ENCODE results near the gene SIM1. TPM values are rescaled to one million over a fixed set of nuclear protein-coding genes. Genes with fewer than 3 reads are reported as not detected.

Gene SIM1
- total RNA-seq, 1 donor from 2014 or later: not detected

DNA sequence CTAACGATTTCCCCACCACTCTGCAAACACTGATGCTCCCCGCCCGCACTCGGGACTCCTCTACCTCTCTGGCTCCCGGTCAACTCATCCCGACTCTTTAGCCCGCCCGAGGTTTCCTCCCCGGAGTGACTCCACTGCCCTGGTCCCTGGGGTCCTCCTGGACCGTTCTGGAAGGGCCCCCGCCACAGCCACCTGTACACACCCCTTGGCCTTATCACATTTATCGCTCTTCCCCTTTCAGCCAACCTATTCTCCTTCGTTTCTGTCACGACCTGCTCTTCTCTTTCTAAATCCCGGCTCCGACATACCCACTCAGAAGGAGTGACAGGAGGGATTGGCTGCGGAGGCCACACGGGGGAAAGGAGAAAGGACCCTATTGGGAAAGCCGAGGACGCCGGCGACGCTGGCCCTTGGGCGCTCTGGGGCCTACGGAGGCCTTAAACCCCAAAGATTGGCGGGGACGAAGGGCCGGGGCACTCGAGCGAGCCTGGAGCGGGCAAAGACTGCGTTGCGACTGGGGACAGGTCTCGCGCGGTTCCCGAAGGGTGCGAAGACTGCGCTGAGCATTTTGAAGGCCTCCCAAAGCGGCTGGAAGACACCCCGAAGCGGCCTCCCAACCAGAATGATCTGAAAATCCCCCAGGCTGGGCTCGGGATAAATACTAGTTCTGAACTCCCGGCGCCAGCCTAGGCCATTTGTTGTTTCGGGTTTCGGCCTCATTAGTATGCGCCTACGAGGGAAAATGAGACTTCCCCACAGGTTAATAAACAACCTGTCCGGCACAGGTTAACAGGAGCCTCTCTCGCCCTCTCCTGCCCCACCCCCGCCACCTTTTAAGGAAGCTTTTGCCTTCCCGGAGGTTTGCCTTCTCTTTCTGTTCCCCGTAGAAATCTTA lies 9.2 kb downstream of the SIM1 start:
- no peak for ATAC-seq

DNA sequence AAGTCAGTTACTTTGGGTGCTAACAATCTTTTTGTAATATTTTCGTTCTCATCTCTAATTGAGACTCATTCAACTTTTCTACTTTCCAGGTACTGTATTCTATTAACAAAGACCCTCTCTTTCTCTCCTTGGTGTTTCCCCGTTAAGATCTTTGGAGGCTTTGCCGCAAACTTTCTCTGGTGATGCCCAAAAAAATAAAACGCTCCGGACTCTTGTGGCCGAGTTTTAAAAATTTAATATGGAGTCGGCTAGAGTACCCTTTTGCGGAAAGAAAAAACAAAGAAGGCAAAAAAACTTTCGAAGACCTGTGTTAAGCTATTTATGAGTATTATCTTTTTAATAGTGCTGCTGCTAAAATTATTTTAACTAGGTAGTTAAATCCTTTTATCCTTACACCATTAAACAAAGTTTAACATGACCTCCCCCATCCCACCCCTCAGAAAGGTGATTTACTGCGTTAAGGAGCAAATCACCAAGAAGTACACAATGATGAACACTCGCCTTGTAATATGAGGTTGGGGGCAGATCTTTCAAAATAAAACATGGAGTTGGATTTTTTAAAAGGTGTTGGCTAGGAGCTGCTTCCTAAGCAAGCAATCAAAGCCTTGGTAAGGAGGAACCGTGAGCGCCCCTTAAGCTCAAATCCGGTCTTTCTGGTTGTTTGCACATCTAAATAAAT lies 10.0 kb downstream of the SIM1 start:
- ATAC-seq: no peak

DNA sequence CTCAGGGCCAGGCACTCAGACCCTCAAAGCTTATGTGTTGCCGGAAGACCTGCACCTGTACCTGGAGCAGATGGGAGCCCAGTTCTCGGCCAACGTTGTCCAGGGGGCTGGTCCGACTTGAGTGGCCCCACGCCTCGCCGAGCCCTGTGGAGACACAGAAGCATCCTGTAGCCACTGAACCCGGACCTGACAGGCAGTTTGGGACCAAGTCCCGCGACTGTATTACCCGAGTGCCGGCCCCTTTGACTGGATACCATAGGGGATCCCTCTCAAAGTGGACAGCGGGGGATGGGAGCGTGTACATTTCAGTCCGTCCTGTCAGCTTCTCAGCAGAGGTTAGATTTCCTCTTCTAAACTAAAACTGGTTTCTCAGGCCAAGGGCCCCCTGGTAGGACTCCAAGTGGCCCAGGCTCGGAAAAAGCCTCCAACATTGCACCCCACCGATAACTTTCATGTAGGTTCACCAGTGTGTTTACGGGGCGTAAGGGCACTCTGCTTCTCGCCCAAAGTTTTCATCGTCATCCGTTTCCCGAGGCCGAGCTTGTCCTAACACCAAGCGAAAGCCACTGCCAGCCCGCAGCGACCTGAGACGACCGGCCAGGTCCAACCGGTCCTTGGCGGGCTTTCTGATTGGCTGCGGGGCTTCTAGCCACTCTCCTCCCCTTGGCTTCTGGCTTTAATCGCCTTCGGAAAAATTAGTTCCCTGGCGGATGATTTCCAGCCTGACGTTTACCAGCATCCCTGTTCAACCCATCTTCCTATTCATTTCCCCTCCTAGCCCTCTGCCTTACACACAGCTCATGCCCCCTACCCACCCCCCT lies 10.8 kb downstream of the SIM1 start:
- ATAC-seq: peak; percentile 20

DNA sequence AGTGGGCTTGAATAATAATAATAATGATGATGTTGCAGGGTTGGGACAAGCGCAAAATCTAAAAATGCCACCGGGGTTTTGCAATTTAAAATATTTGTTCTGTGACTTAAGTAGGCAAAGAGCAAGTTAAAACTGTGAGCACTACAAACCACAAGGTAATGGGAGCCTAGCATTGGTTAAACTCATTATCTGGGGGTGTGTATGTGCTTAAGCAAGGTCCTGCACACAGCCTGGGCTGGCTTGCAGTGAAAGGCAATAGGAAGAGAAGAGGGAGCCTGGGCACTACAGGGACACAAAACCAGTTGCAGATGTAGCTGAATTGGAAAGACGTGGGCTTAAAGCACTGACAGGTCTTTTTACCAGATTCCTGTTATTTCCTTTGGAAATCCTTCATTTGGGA lies 11.7 kb downstream of the SIM1 start:
- ATAC-seq: no peak

DNA sequence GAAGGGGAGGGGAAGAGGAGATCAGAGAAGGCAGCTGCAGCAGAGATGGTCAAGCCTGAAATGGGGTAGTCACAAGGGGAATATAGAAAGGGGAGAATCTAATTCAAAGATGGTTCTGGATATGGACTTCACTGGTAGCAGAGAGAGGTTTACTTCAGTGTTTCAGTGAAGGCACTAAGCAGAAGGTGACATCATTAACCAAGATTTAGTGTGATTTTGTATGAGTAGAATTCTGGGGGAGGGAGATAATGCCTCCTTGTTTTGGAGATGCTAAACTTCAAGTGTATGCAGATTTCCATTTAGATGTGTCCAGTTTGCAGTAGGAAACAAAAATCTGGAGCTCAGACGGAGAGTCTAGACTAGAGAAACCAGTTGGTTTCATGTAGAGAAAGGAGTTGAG lies 13.1 kb downstream of the SIM1 start:
- ATAC-seq: no peak

DNA sequence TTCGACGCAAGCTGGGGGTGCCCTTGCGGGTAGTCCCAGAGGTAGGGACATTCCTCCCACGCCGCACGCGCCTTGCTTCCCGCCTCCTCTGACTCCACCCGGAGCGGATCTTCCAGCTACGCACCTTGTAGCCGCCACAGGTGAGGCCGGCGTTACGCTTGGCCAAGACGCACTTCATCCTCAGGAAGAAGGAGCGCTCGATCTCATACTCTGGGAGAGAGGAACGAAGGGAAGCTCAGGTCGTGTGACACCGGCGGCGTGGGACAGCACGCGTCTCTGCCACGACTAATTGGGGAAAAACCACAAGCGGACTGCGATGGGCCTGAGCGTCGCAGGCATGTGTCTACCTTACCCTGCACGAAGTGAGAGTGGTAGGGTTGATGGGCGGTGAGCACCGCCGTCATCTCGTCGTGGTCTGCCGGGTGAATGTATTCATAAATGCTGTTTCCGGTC lies 15.5 kb downstream of the SIM1 start:
- no peak for ATAC-seq

DNA sequence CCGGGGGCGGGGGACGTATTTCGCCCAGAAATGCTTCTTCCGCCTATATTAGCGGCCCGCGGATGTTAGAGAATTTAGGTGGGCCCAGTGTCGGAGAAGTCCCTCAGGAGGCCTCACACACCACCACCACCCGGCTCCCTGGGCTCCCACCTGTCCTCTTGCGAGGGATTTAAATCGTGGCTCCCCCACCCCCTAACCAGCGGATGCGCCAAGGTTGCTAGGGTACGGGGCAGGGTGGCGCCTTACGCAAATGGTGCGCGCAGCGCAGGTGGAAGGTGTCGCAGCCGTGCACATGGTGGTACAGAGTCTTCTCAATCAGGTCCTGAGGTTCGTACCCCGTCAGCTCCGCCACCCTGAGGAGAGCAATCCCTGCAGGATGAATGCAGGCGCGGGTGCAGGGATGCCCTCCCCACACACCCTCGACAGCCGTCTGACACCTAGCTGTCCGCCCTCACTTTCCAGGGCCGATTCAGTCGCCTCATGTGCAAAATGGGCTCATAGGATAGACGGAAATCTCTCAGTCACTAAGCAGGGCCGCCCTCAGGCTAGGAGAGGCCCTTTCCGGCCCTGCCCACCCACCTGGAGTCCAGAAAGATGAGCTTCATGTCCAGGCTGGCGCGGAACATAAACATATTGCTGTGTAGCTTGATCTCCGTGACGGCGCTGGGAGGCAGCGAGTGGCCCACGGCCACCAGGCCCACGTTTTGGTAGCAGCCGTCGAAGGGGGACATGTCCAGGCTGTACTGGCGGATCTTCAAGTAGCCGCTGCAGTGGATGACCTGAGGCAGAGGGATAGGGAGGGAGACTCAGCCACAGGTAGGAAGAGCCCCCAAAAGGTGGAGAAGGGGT lies 16.6 kb downstream of the SIM1 start:
- ATAC-seq: no peak

DNA sequence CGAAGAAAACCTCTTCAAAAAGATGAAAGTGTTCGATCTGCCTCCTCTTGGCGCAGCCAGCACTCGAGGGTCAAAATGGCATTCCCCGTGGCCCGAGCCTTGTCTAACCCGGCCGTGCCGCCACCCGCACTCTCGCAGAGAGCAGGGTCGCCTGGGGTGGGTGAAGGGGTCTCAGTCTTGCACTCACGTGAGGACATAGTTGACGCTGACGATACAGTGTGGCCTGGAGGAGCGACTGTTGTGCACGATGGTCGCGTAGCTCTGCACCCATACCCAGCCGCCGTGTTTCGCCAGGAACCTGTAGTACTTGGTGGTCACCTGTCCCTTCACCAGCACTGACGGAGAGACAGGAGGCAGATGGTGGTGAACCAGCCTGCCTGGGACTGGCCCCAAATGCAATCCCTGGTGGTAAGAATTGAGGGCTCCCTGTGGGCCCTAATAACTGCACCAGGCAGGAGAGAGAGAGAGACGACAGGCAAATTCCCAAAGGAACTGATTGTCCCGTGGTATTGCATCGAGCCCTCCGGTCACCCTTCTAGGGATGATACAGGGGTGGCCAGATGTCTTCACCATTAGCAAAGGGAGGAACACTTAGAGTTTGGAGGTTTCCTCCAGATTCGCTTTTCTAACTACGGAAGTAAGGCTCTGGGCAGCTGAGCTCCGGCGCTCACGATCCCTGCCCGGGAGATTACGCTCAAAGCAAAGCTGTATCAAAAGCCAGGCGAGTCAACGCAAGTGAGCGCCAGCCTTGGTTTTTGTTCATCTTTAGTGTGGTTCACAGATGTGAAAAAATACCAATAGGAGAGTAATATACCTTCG lies 17.4 kb downstream of the SIM1 start:
- no peak for ATAC-seq

DNA sequence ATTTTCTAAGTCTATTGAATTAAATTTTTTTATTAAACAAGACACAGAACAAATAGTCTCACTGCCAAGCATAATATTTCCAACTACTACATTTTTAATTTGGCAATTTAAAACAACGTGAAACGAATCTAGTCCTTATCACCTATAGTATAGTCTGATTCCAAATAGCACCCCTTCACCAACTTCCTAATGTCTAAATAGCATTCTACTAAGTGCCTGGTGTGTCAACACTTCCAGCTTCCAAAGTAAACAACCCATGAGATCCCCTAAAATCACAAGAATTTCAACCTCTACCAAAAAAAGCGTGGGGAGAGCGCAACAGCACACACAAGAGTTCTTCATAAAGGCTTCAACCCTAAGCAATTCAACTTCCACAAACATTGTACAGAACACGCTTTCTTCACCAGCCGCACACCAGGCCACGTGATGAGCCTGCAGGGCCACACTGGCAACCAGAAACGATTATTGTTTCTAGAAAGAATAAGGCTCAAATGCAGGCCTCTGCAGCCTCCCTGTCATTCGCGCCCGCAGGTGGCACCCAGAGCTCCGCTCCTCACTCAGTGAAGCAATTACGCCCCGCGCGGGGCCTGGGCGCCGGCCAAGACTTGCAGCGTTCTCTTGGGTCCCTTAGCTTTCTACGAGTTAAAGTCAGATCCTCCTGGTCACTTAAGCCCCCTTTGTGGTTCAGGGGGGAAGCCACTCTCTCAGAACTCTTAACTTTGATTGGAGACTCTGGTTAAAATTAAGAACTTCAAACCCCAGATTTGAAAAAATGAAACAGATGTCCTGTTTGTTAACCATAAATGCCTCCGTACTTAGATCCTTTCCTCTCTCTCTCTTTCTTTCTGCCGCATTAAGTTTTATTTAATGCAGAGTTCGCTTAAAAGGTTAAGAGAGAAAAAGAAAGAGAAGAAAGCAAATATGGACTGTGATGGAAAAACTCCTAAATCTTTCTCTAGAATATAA lies 18.3 kb downstream of the SIM1 start:
- no peak for ATAC-seq

DNA sequence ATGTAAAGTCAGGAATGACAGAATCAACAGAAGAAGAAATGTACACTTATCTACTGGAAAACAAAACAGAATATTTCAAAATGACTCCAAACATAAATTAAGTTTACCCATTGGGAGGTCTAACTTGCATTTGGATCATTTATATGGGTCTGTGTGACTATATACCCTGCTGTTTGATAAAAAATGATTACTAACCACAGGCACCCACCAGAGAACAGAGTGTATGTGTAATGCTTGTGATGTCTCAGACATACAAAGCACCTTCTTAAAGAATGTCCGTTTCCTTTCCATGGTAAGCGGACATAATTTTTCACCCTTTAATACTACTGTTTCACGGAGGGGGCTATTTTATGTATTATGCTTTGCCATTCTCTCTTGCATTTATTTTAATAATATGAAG lies 19.2 kb downstream of the SIM1 start:
- ATAC-seq: no peak

DNA sequence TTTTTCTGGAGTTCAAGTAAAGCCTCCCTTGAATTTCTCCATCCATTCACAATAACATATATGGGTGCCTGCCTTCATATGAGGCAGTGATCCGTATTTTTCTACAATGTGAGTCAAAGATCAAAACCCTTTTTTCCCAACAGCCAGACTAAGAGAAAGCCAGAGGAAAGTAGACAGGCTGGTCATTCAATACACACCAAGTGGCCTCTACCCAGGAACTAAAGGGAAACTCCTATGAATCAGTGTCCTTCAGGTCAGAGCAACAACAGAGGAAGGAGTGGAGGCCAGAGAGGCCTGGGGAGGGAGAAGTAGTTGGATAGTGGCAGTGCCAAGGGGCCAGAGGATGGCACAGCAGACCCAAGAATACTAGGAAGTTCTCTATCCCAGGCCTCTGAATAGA lies 23.8 kb downstream of the SIM1 start:
- no peak for ATAC-seq

DNA sequence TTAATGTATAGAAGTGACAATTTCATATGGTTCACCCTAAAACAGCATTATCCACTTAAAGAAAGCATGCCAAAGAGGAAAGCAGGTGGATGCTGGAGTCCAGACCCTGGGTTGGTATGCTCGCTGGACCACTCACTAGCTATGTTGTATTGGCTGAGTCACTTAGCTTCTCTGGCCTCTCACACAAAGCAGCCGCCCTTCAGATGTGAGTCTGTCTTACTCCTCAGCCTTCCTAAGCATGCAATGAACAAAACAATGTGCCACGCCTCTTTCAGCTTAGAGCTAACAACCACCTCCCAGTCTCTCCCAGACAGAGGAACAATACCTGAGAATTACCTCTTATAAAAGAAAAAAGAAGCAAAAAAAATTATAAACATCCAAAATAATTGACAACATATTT lies 29.4 kb downstream of the SIM1 start:
- peak; percentile 55 for ATAC-seq

DNA sequence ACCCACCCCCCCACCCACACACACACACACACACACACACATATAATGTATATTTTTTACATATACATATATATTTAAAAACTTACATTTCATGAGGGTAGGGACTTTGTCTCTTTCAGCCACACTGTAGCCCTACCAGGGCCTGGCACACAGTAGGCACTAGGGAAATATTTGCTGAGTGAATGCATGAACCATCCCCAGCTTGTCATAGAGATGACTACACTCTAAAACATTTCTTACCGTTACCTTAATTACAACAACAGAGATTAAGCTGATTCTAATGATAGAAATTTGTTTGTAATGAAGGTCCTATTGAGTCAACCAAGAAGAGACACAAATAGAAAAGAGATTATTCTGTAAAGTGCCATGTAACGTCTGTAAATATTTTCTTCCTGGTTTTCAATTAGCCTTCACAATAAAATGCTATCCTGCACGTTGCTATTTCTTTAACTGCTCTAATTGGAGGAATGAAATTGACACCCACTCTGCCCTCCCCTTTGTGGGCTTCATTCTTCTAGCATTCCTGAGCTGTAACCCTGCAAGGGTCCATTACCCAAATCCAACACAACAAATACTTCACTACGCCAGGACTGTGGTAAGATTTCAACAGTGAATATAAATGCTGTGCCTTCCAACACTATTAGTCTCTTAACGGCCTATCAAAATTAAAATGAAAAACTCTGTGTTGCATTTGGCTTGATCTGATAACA lies 30.8 kb downstream of the SIM1 start:
- no peak for ATAC-seq

DNA sequence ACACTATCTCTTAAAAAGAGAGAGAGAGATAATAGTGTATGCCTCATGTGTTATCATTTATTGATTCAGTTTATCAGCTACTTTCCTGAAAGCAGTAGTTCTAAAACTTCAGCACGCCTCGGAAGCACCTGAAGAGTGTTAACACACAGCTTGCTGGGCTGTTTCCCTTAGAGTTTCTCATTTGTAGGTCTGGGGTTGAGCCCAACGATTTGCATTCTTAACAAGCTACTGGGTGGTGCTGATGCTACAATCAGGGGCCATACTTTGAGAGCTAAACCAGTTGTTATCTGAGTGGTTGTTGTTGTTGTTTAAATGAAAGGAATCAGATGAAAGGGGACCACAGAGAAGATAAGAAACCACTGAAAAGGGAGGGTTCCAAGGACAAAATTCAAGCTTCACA lies 32.6 kb downstream of the SIM1 start:
- no peak for ATAC-seq

DNA sequence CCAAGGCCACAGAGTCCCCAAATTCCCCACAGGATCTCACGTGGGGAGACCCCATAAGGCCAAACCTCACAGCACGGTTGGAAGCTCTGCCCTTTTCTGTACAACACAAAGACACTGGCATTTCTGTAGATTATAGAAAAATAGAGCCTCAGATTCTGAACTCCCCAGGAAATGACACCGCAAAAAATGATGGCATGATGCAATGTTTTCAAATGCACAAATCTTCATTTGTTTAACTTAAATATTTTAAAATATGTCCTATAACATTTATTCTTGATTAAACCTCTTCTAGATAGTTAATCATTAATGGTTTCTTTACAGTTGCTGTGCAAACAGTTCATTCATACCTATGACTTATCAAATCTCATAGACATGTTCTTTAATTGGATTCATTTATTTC lies 33.8 kb downstream of the SIM1 start:
- no peak for ATAC-seq

DNA sequence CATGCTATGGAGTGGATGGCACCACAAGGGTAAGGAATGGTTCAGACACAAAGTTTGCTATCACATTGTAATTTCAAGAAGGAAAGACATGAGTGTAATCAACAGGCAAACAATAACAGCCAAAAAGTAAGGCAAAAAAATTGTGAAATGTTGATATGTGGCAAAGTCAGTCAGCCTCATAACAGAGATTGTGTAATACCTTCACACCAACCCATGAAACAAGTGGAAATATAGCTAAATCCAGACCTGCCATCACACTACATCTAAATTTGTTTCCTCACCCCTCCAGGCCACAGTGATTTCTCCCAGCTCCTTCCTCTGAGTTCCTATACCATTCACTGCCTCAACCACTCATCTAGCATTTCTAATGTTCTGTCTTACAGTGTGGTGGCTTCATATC lies 37.3 kb downstream of the SIM1 start:
- ATAC-seq: no peak

DNA sequence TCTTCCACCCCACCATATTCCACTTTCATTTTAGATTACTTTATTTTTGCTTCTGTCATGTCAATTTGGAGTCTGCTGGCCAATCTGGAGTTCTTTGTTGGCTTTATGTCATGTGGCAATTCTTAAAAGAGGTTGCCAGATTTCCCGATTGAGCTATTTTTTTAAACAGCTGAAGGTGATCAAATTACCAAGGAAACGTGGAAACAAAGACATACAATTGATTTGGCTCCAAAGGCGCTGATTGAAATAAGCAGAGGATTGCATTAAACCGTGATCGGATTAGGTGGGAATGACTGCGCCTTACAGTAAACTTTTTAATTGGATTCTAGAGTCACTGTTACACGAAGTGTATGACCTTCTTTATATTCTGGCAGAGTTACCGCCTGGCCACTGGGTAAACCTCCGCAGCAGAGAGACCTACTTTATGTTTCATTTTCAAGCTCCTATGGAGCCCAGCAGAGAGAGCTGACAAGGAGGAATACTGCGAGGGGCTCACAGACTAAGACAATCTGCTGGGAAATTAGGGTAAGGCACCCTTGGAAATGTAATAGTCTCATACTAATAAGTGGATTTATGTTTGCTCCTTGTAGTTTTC lies 37.9 kb downstream of the SIM1 start:
- ATAC-seq: no peak

DNA sequence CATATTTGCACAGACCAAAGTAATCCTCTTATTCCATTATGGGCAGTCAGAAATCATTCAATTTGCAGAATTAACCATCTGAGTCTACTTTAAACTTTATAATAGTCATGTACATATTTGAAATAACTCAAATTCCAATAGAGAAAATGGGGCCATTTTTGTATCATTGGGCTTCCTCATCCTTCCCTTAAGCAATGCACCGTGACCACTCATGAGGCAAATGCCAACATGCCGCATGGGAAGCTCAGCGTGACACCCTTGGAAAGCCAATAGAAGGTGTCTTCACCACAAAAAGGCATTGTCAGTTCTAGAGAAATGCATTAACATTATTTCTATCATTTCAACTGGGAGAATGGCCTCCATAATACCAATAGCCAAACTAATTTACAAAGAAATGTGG lies 38.5 kb downstream of the SIM1 start:
- ATAC-seq: no peak

DNA sequence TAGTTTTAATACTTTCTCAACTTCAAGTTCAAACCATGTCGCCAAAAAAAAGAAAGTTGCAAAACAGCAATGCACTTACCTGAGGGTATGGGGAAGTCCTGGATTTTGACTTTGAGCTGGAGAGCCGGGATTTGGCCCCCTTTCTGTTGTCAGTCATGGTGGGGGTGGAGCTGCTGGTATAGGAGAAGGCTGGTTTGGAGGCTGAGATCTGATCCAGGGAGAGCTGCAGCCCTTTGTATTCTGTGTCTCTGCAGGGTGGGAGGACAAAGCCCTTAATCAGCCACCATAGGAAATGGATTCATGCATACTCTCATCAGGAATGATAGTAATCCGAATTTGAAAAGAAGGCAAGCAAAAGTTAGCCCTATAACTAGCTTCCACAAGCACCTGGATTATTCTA lies 44.0 kb downstream of the SIM1 start:
- ATAC-seq: no peak

Measured in esophagus mucosa (tissue), 1 donor.